MM.1S (cell line): ENCODE data around the gene MYL9.

Source experiments
- DNase-seq: peaks from one replicate; pipeline ENCODE4 v3.0.0-alpha.2; 2015
- H2AFZ ChIP-seq: fragments of 300-600 bp; sonication (generic); 2 replicates; pipeline ENCODE4 v1.6.0; 2016; ENCODE audit warnings: antibody characterized with exemption, low read length
- H3F3A ChIP-seq: fragments of 300-600 bp; sonication (generic); 2 replicates; pipeline ENCODE4 v1.6.1; 2016; ENCODE audit warnings: mild to moderate bottlenecking, antibody characterized with exemption, low read length, moderate library complexity, mixed read lengths; ENCODE audit not compliant: insufficient read depth
- H3K27ac ChIP-seq: fragments of 300-600 bp; sonication (generic); 2 replicates; pipeline ENCODE4 v1.5.1; 2016; ENCODE audit warnings: mild to moderate bottlenecking, low read length
- H3K27me3 ChIP-seq: fragments of 300-600 bp; sonication (generic); replicated peaks from 2 replicates; pipeline ENCODE4 v1.6.0; 2016; ENCODE audit warnings: low read length; ENCODE audit not compliant: insufficient read depth
- H3K36me3 ChIP-seq: fragments of 300-600 bp; sonication (generic); replicated peaks from 2 replicates; pipeline ENCODE4 v1.6.1; 2016; ENCODE audit warnings: mild to moderate bottlenecking, low read length, mixed read lengths; ENCODE audit not compliant: insufficient read depth
- H3K4me1 ChIP-seq: fragments of 300-600 bp; sonication (generic); 2 replicates; pipeline ENCODE4 v1.6.1; 2016; ENCODE audit warnings: low read length, mixed read lengths
- H3K4me2 ChIP-seq: fragments of 300-600 bp; sonication (generic); 2 replicates; pipeline ENCODE4 v1.6.0; 2016; ENCODE audit warnings: low read depth, low read length
- H3K4me3 ChIP-seq: fragments of 300-600 bp; sonication (generic); 2 replicates; pipeline ENCODE4 v1.5.1; 2016; ENCODE audit warnings: low read length, mixed read lengths
- H3K79me2 ChIP-seq: fragments of 300-600 bp; sonication (generic); 2 replicates; pipeline ENCODE4 v1.6.1; 2016; ENCODE audit warnings: mixed run types, low read length, mixed read lengths
- H3K9ac ChIP-seq: fragments of 300-600 bp; sonication (generic); 2 replicates; pipeline ENCODE4 v1.6.1; 2016; ENCODE audit warnings: low read length, mixed read lengths
- H3K9me2 ChIP-seq: fragments of 300-600 bp; sonication (generic); replicated peaks from 2 replicates; pipeline ENCODE4 v1.6.1; 2016; ENCODE audit warnings: mild to moderate bottlenecking, low read length, mixed read lengths; ENCODE audit not compliant: insufficient read depth
- H3K9me3 ChIP-seq: fragments of 300-600 bp; sonication (generic); replicated peaks from 2 replicates; pipeline ENCODE4 v1.6.1; 2016; ENCODE audit warnings: mild to moderate bottlenecking, low read length, mixed read lengths; ENCODE audit not compliant: insufficient read depth
- H4K20me1 ChIP-seq: fragments of 300-600 bp; sonication (generic); 2 replicates; pipeline ENCODE4 v1.6.1; 2016; ENCODE audit warnings: mild to moderate bottlenecking, low read length, moderate library complexity, mixed read lengths; ENCODE audit not compliant: insufficient read depth
- CTCF ChIP-seq: fragments of 300-600 bp; sonication (generic); IDR thresholded peaks from 2 replicates; pipeline ENCODE4 v1.5.1; 2016; ENCODE audit warnings: antibody characterized with exemption, low read length, mixed read lengths
- EZH2 ChIP-seq: fragments of 300-600 bp; sonication (generic); optimal IDR thresholded peaks from 2 replicates; pipeline ENCODE3; 2017; ENCODE audit warnings: low read depth, mild to moderate bottlenecking, antibody characterized with exemption, low read length, mixed read lengths
- EZH2phosphoT487 ChIP-seq: fragments of 300-600 bp; sonication (generic); IDR thresholded peaks from 2 replicates; pipeline ENCODE4 v1.6.1; 2018; ENCODE audit warnings: antibody characterized with exemption, low read length

Gene MYL9

GRCh38 chr20:36549942-36550789 is 8.8 kb downstream of the MYL9 start:
- Histone ChIP-seq H3K27me3 (no peaks in the 10 kb centered on the region), H3K9ac (no peak overlapping the region), H3K4me1 (no peaks in the 10 kb centered on the region), H2AFZ (no peak overlapping the region), H3F3A (no peaks in the 10 kb centered on the region), H3K4me2 (no peak overlapping the region), H3K9me2 (no peaks in the 10 kb centered on the region), H3K79me2 (no peaks in the 10 kb centered on the region), H3K4me3 (no peak overlapping the region), H3K36me3 (no peaks in the 10 kb centered on the region), H3K27ac (no peak overlapping the region), H4K20me1 (no peaks in the 10 kb centered on the region), H3K9me3 (no peaks in the 10 kb centered on the region)
- no peak for TF ChIP-seq EZH2phosphoT487
- TF ChIP-seq CTCF = no peak
- no peak for TF ChIP-seq EZH2
- DNase-seq = no peak

- no peak for DNase-seq
- Histone ChIP-seq H3K27ac (no peak overlapping the region), H3K4me2 (no peak overlapping the region), H3K9me3 (no peaks in the 10 kb centered on the region), H3K9me2 (no peaks in the 10 kb centered on the region), H3K27me3 (no peaks in the 10 kb centered on the region), H3K36me3 (no peaks in the 10 kb centered on the region), H3K9ac (no peak overlapping the region), H4K20me1 (no peaks in the 10 kb centered on the region), H3K4me3 (no peak overlapping the region), H3F3A (no peaks in the 10 kb centered on the region), H3K4me1 (no peaks in the 10 kb centered on the region), H3K79me2 (no peaks in the 10 kb centered on the region), H2AFZ (no peak overlapping the region)
- no peak for TF ChIP-seq EZH2phosphoT487
- TF ChIP-seq CTCF = no peak
- TF ChIP-seq EZH2 = no peak
These were observed 9.5 kb downstream of the MYL9 start for GRCh38 chr20:36550790-36551299.

GRCh38 chr20:36555248-36555647 is 13.9 kb downstream of the MYL9 start:
- Histone ChIP-seq H3K4me1 (peaks cover 7% of the 10 kb centered on the region; the same call in 1 of the 2 replicates), H3K9ac (no peak overlapping the region), H3K9me2 (no peaks in the 10 kb centered on the region), H2AFZ (no peak overlapping the region), H4K20me1 (no peaks in the 10 kb centered on the region), H3K4me3 (no peak overlapping the region), H3K4me2 (no peak overlapping the region), H3K9me3 (no peaks in the 10 kb centered on the region), H3K27me3 (no peaks in the 10 kb centered on the region), H3K79me2 (no peaks in the 10 kb centered on the region), H3F3A (no peaks in the 10 kb centered on the region), H3K27ac (no peak overlapping the region), H3K36me3 (no peaks in the 10 kb centered on the region)
- TF ChIP-seq EZH2phosphoT487 (no peak), EZH2 (no peak), CTCF (no peak)
- DNase-seq = no peak
